ENCODE data around the gene BRAT1. TPM values are rescaled to one million over a fixed set of nuclear protein-coding genes. Genes with fewer than 3 reads are reported as not detected.

BRAT1 gene
- polyA plus RNA-seq, 1 donor from 2014 or later, result 60.3 TPM

GRCh38 chr7:2580636-2581035 is 25.3 kb upstream of the BRAT1 start:
- H2AFZ ChIP-seq (ENCODE audit: low read depth, low read length), result no peak overlapping the region
- H4K20me1 ChIP-seq (ENCODE audit: insufficient read depth), result no peaks in the 10 kb centered on the region
- H3K9ac ChIP-seq (ENCODE audit: low read length), result no peak overlapping the region
- H3K4me2 ChIP-seq (ENCODE audit: low read length), result no peak overlapping the region
- H3F3A ChIP-seq (ENCODE audit: insufficient read depth, low read length, poor library complexity, severe bottlenecking), result no peaks in the 10 kb centered on the region
- no peak overlapping the region for H3K27ac ChIP-seq (ENCODE audit: low read length)
- TF ChIP-seq CTCF (IDR thresholded peaks at IDR 0.05; ENCODE audit: poor library complexity, severe bottlenecking) (no peak), SMC3 (conservative IDR thresholded peaks at IDR 0.05; ENCODE audit: poor library complexity) (no peak), REST (IDR thresholded peaks at IDR 0.05; ENCODE audit: borderline replicate concordance) (no peak), MXI1 (conservative IDR thresholded peaks at IDR 0.05; ENCODE audit: poor library complexity, severe bottlenecking) (no peak), RAD21 (conservative IDR thresholded peaks at IDR 0.05) (no peak), EZH2 (IDR thresholded peaks at IDR 0.05; ENCODE audit: borderline replicate concordance, insufficient read depth, low read length, poor library complexity, severe bottlenecking) (no peak), TAF1 (IDR thresholded peaks at IDR 0.05; ENCODE audit: low read depth) (no peak)
- H3K36me3 ChIP-seq (ENCODE audit: insufficient read depth, low read length), result no peaks in the 10 kb centered on the region
- H3K9me2 ChIP-seq (ENCODE audit: insufficient read depth, low read length), result no peaks in the 10 kb centered on the region
- no peaks in the 10 kb centered on the region for H3K27me3 ChIP-seq (ENCODE audit: insufficient read depth, low read depth, low read length)
- H3K79me2 ChIP-seq (replicated peaks; ENCODE audit: insufficient read depth, low read length), result no peaks in the 10 kb centered on the region
- H3K9me3 ChIP-seq (ENCODE audit: low read length), result no peaks in the 10 kb centered on the region
- H3K4me3 ChIP-seq (ENCODE audit: low read length), result no peak overlapping the region

GRCh38 chr7:2577914-2578680 is 22.8 kb upstream of the BRAT1 start:
- no peaks in the 10 kb centered on the region for H3K9me3 ChIP-seq (ENCODE audit: low read length)
- no peak overlapping the region for H3K4me2 ChIP-seq (ENCODE audit: low read length)
- H3K79me2 ChIP-seq (replicated peaks; ENCODE audit: insufficient read depth, low read length), result no peaks in the 10 kb centered on the region
- TF ChIP-seq REST (IDR thresholded peaks at IDR 0.05; ENCODE audit: borderline replicate concordance) (no peak), EP300 (conservative IDR thresholded peaks at IDR 0.05; ENCODE audit: poor library complexity, severe bottlenecking) (no peak), POLR2AphosphoS5 (IDR thresholded peaks at IDR 0.05) (no peak), CTCF (IDR thresholded peaks at IDR 0.05; ENCODE audit: poor library complexity, severe bottlenecking) (no peak), MXI1 (conservative IDR thresholded peaks at IDR 0.05; ENCODE audit: poor library complexity, severe bottlenecking) (no peak), SMC3 (conservative IDR thresholded peaks at IDR 0.05; ENCODE audit: poor library complexity) (no peak), TAF1 (IDR thresholded peaks at IDR 0.05; ENCODE audit: low read depth) (no peak), RAD21 (conservative IDR thresholded peaks at IDR 0.05) (no peak), EZH2 (IDR thresholded peaks at IDR 0.05; ENCODE audit: borderline replicate concordance, insufficient read depth, low read length, poor library complexity, severe bottlenecking) (no peak)
- no peak overlapping the region for H3K9ac ChIP-seq (ENCODE audit: low read length)
- H3F3A ChIP-seq (ENCODE audit: insufficient read depth, low read length, poor library complexity, severe bottlenecking), result no peaks in the 10 kb centered on the region
- peaks cover 6% of the 10 kb centered on the region for H3K36me3 ChIP-seq (ENCODE audit: insufficient read depth, low read length)
- H3K9me2 ChIP-seq (ENCODE audit: insufficient read depth, low read length), result no peaks in the 10 kb centered on the region
- no peak overlapping the region for H3K27ac ChIP-seq (ENCODE audit: low read length)
- H3K27me3 ChIP-seq (ENCODE audit: insufficient read depth, low read depth, low read length), result no peaks in the 10 kb centered on the region
- H2AFZ ChIP-seq (ENCODE audit: low read depth, low read length), result no peak overlapping the region
- no peak overlapping the region for H3K4me3 ChIP-seq (ENCODE audit: low read length)
- H4K20me1 ChIP-seq (ENCODE audit: insufficient read depth), result no peaks in the 10 kb centered on the region
